IPS DF 4.7 (cell line): ENCODE data around the gene RRP1B.
"Not testable (repeated sequence)": the region's sequence is repeated elsewhere in the genome, so short reads cannot be mapped to it uniquely, and the experiment has no call there.

Source experiments
- DNase-seq: peaks from one replicate; pipeline ENCODE4 v3.0.0-alpha.2; 2013; ENCODE audit warnings: low spot score; ENCODE audit errors: extremely low read depth

Gene RRP1B

GRCh38 chr21:43659136-43660000 is at the start of gene RRP1B, which contains the start of gene HSF2BP:
TSS of gene RRP1B (plus strand) at chr21:43659560. CDS start at chr21:43659665, 105 bp downstream.
TSS of gene HSF2BP (minus strand) at chr21:43659488. CDS start at chr21:43658096, 1,392 bp downstream.
- DNase-seq, result no peak

- peak; percentile 38 for DNase-seq
Observed at GRCh38 chr21:43611598-43612369, 47.6 kb upstream of the RRP1B start.

- no peak for DNase-seq
Observed at GRCh38 chr21:43613755-43614638, 45.4 kb upstream of the RRP1B start.

DNA sequence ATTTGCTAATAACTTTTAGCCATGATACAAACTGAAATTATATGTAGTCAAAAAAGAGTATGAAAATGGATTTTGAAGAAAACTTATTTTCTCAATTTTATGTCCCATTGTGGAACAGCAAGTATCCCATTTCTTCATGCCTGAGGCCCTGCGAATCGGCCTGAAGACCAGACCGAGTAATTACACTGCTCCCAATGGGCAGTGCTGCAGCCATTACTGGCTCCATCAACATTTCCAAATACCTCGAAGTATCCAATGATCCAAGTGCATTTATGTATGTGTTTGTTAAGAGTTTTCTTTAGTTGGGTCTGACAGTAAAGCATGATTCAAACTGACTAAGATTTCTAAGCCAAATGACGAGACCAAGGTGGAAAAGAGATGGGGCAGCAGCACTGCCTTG is 44.5 kb upstream of the RRP1B start:
- DNase-seq, result no peak

DNA sequence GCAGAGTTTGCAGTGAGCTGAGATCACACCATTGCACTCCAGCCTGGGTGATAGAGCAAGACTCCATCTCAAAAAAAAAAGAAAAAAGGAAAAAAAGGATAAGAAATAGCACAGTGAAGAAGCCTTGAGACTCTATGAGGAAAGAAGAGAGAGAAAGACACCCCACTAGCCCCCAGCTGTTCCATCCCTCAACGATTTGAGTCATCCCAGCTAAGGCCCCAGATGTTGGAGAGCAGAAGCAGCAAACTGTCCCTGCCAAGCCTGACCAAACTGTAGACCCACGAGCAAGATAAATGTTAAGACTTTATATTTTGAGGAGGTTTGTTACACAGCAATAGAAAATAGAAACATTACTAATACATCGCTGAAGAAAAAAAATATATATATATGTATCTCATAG is 42.5 kb upstream of the RRP1B start:
- DNase-seq, result not testable (repeated sequence)

GRCh38 chr21:43618940-43619339 is 40.4 kb upstream of the RRP1B start:
- no peak for DNase-seq

GRCh38 chr21:43619344-43619743 is 40.0 kb upstream of the RRP1B start:
- DNase-seq, result no peak

- no peak for DNase-seq
Observed at GRCh38 chr21:43619856-43620255, 39.5 kb upstream of the RRP1B start.

DNA sequence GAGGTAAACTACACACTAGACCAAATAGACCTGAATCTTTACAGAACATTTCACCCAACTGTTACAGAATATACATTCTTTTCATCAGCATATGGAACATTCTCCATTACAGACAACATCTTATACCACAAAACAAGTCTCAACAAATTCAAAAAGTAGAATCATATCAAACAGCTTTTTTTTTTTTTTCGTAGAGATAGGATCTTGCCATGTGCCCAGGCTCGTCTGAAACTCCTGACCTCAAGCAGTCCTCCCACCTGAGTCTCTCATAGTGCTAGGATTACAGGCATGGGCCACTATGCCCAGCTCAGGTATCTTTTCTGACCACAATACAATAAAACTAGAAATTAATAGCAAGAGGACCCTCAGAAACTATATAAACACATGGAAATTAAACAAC is 36.6 kb upstream of the RRP1B start:
- no peak for DNase-seq

GRCh38 chr21:43623588-43623987 is 35.8 kb upstream of the RRP1B start:
- no peak for DNase-seq

GRCh38 chr21:43624339-43624738 is 35.0 kb upstream of the RRP1B start:
- no peak for DNase-seq

GRCh38 chr21:43626390-43626789 is 33.0 kb upstream of the RRP1B start:
- no peak for DNase-seq

DNA sequence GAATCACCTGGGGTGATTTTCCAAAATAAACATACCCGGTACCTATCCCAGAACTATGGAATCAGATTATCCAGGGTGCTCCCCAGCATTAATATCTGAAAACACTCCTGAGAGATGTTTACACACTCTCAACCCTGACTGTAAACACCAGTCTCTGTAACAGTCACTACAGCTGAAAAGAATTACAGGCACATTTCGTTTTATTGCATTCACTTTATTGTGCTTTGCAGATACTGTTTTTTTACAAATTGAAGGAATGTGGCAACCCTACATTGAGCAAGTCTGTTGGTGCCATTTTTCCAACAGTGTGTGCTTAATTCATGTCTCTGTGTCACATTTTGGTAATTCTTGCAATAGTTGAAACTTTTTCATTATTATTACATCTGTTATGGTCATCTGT is 31.8 kb upstream of the RRP1B start:
- no peak for DNase-seq

GRCh38 chr21:43631411-43632107 is 27.8 kb upstream of the RRP1B start:
- DNase-seq, result no peak

- no peak for DNase-seq
Observed at GRCh38 chr21:43632373-43632905, 26.9 kb upstream of the RRP1B start.

- no peak for DNase-seq
Observed at GRCh38 chr21:43634618-43635017, 24.7 kb upstream of the RRP1B start.

DNA sequence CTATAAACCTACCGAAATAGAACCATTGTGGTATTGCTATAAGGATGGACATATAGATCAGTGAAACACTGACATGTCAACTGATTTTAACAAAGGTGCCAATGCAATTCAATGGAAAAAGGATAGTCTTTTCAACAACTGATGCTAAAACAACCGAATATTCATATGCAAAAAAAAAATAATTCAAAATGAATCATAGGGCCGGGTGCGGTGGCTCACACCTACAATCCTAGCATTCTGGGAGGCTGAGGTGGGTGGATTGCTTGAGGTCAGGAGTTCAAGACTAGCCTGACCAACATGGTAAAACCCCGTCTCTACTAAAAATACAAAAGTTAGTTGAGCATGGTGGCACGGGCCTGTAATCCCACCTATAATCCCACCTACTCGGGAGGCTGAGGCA is 23.9 kb upstream of the RRP1B start:
- DNase-seq, result no peak

DNA sequence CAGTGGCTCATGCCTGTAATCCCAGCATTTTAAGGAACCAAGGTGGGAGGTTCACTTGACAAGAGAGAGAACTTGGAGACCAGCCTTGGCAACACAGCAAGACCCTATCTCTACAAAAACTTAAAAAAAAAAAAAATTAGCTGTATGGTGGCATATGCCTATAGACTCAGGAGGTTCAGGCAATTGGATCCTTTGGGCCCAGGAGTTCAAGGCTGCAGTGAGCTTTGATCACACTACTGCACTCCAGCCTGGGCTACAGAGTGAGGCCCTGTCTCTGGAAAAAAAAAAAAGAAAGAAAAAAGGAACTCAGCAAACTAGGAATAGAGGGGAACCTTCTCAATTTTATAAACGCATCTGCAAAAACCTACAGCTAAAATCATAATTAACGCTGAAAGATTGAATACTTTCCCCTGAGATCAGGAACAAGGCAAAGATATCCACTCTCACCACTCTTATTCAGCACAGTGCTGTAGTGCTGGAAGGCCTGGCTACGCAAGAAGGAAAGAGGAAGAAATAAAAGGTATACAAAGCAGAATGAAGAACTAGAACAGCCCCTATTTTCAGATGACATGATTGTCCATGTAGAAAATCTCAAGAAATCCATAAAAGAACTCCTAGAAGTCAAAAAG is 21.7 kb upstream of the RRP1B start:
- DNase-seq, result no peak

DNA sequence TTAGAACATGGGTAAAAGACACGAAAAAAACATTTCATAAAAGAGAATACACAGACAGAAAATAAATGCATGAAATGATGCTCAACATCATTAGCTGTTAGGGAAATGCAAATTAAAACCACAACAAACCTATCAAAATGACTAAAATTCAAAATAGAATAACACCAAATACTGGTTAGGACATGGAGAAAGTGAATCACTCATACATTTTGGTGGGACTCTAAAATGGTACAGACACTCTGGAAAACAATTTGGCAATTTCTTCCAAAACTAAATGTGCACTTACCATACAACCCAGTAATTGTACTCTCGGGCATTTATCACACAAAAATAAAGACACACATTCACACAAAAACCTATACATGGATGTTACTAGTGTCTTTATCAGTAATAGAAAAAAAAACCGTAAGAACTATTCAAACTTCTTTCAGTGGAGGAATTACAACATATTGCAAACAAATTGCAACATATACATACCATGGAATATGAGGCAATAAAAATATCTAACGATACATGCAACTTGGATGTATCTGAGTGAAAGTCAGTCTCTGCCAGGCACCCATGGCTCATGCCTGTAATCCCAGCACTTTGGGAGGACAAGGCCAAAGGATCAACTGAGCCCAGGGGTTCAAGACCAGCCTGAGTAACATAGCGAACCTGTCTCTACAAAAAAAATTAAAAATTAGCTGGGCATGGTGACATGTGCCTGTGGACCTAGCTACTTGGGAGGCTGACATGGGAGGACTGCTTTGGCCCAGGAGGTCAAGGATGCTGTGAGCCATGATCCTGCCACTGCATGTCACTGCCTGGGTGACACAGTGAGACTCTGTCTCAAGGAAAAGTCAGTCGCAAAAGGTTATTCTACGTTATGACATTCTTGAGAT is 19.6 kb upstream of the RRP1B start:
- DNase-seq, result no peak
